Measurements from ENCODE around the gene SPTBN1.

GRCh38 chr2:54494087-54494486 lies 38.0 kb downstream of the SPTBN1 start:
- TF ChIP-seq CTCF (IDR thresholded peaks at IDR 0.05): no peak
- no peak for TF ChIP-seq EP300 (IDR thresholded peaks at IDR 0.05)
- TF ChIP-seq POLR2A (IDR thresholded peaks at IDR 0.05): no peak
- no peak for TF ChIP-seq POLR2AphosphoS5 (IDR thresholded peaks at IDR 0.05)

Measured in gastroesophageal sphincter (tissue), 3 donors.